Measurements from ENCODE around the gene SPAM1.
"Not testable (repeated sequence)": the region's sequence is repeated elsewhere in the genome, so short reads cannot be mapped to it uniquely, and the experiment has no call there.

The SPAM1 gene

GRCh38 chr7:123924941-123925340 lies at the start of gene SPAM1:
Gene SPAM1, plus strand, starts transcription at chr7:123925241. Its CDS starts 28,330 bp downstream, at chr7:123953571.
- DNase-seq = no peak

- DNase-seq = no peak
These were observed 48.3 kb upstream of the SPAM1 start for GRCh38 chr7:123876557-123877256.

GRCh38 chr7:123879628-123880027 lies 45.4 kb upstream of the SPAM1 start:
- DNase-seq = no peak

- DNase-seq = no peak
These were observed 43.7 kb upstream of the SPAM1 start for GRCh38 chr7:123881300-123881699.

- no peak for DNase-seq
These were observed 41.9 kb upstream of the SPAM1 start for GRCh38 chr7:123883154-123883553.

GRCh38 chr7:123888192-123888591 lies 36.8 kb upstream of the SPAM1 start:
- DNase-seq = no peak

- not testable (repeated sequence) for DNase-seq
These were observed 30.3 kb upstream of the SPAM1 start for GRCh38 chr7:123894753-123895152.

GRCh38 chr7:123901101-123901500 lies 23.9 kb upstream of the SPAM1 start:
- DNase-seq = no peak

- no peak for DNase-seq
These were observed 19.3 kb upstream of the SPAM1 start for GRCh38 chr7:123905714-123906113.

GRCh38 chr7:123916240-123916724 lies 8.8 kb upstream of the SPAM1 start:
- no peak for DNase-seq

GRCh38 chr7:123917878-123918277 lies 7.2 kb upstream of the SPAM1 start:
- DNase-seq = no peak

GRCh38 chr7:123918309-123918708 lies 6.7 kb upstream of the SPAM1 start:
- no peak for DNase-seq

- DNase-seq = no peak
These were observed 1.4 kb upstream of the SPAM1 start for GRCh38 chr7:123923599-123923998.

- DNase-seq = no peak
These were observed 4.1 kb downstream of the SPAM1 start for GRCh38 chr7:123929107-123929506.

GRCh38 chr7:123929655-123930054 lies 4.6 kb downstream of the SPAM1 start:
- DNase-seq = no peak

GRCh38 chr7:123935436-123936381 lies 10.7 kb downstream of the SPAM1 start:
- no peak for DNase-seq

- no peak for DNase-seq
These were observed 11.3 kb downstream of the SPAM1 start for GRCh38 chr7:123936388-123936787.

GRCh38 chr7:123939784-123940183 lies 14.7 kb downstream of the SPAM1 start:
- DNase-seq = peak; percentile 36

GRCh38 chr7:123941391-123942180 lies 16.5 kb downstream of the SPAM1 start:
- no peak for DNase-seq

- no peak for DNase-seq
These were observed 19.4 kb downstream of the SPAM1 start for GRCh38 chr7:123944395-123944794.

- DNase-seq = no peak
These were observed 20.9 kb downstream of the SPAM1 start for GRCh38 chr7:123945938-123946337.

GRCh38 chr7:123948136-123948535 lies 23.1 kb downstream of the SPAM1 start:
- DNase-seq = no peak

GRCh38 chr7:123958186-123958703 lies 33.2 kb downstream of the SPAM1 start:
- DNase-seq = no peak

All from NCI-H748 treated with DMSO at 0.1 percent for 48 hours (cell line).